Measurements from ENCODE around the gene PADI1.
"Not testable (repeated sequence)": the region's sequence is repeated elsewhere in the genome, so short reads cannot be mapped to it uniquely, and the experiment has no call there.

PADI1 gene

DNA sequence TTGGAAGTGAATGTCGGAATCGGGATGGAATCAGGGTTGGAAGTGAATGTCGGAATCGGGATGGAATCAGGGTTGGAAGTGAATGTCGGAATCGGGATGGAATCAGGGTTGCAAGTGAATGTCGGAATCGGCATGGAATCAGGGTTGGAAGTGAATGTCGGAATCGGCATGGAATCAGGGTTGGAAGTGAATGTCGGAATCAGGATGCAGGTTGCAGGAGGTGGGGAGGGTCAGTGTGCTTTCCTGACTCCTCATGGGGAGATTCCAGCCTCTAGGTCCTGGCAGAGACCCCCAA is 36.8 kb downstream of the PADI1 start:
- not testable (repeated sequence) for DNase-seq (ENCODE audit: low spot score)

GRCh38 chr1:17243274-17243673 is 38.3 kb downstream of the PADI1 start:
- DNase-seq (ENCODE audit: low spot score): no peak

DNA sequence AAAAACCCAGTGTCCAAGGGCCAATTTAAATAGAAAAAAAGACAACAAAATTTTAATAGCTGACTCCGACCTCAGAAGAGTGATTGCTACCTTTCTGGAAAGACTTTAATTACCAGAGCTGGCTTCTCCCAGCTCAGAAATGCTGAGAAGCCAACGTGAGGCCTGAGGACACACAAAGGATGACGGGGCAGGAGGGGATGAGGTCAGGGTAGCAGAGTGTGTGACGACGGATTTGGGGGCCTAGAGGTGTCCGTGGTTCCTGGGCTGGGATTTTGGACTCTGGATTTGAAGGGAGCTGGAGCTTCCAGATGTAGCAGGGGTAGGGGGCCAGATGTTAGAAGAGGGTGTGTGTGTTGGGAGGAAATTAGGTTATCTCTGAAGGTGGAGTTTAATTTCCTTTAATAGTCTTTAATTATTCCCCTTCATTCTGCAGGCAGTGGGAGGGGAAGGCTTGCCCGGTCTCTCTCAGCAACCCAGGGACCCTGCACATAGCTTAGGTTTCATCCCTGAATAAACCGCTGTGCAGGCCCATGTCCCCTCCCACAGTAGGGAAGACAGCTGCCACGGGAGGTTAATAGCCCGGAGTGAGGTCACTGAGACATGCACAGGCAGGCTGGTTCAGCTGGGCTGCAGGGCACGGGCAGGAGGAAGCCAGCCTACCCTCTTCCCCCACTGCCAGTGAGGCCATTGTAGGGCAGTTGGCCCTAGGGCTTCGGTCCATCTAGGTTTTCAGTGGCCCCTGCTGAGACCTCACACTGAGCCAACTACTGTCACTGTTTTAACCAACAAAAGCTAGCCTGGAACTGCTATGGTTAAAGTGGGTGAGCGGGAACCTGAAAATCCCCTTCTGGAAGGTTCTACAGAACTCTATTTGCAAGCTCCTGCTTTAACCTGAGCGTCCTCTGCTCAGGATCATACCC is 40.2 kb downstream of the PADI1 start:
- no peak for DNase-seq (ENCODE audit: low spot score)

DNA sequence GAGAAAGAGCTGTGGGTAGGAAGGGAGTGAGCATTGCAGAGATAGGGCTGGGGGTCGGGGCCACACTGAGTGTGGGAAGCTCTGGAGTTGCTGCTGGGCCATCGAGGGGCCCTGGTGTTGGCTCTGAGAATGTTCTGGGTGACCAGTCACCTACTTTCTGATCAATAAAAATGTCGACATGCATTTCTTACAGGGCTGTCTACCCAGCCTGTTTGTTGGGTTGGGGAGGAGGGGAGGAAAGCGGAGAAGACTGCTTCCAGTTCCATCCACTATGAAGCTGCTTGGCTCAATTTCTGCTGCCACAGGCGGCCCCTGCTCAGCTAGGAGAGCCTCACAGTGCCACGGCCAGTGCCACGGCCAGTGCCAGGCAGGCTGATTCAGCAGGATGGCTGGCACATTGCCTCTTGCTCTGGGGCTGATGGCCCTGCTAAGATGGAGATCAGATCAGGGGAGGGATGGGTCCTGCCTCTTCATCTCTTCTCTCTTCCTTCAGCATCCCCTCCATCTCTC is 40.9 kb downstream of the PADI1 start:
- DNase-seq (ENCODE audit: low spot score): no peak

- DNase-seq (ENCODE audit: low spot score): no peak
These were observed 42.0 kb downstream of the PADI1 start for GRCh38 chr1:17246971-17247370.

DNA sequence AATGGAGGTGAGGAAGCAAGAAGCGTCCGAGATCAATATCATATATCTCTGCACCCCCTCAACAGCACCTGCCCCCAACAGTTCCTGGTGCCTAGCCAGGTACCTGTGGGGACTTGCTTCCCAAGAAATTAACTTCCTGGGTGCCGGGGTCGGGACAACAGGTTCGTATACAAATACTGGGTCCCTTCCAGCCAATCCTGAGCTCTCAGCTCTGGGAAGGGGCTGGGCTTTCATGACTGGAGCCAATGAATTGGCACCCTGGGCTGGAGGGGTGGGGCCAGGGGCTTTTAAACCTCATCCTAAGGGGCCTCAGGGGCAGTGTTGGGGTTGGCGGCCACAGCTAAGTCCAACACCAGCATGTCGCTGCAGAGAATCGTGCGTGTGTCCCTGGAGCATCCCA is 43.9 kb downstream of the PADI1 start, which contains the start of gene PADI3:
Gene PADI3, plus strand, starts transcription at position 318 of the 400 bp plus-strand sequence. Its CDS starts 40 bp downstream, at position 358.
- no peak for DNase-seq (ENCODE audit: low spot score)

GRCh38 chr1:17250601-17251000 is 45.7 kb downstream of the PADI1 start:
- DNase-seq (ENCODE audit: low spot score): no peak

GRCh38 chr1:17251246-17251645 is 46.3 kb downstream of the PADI1 start:
- DNase-seq (ENCODE audit: low spot score): no peak

DNA sequence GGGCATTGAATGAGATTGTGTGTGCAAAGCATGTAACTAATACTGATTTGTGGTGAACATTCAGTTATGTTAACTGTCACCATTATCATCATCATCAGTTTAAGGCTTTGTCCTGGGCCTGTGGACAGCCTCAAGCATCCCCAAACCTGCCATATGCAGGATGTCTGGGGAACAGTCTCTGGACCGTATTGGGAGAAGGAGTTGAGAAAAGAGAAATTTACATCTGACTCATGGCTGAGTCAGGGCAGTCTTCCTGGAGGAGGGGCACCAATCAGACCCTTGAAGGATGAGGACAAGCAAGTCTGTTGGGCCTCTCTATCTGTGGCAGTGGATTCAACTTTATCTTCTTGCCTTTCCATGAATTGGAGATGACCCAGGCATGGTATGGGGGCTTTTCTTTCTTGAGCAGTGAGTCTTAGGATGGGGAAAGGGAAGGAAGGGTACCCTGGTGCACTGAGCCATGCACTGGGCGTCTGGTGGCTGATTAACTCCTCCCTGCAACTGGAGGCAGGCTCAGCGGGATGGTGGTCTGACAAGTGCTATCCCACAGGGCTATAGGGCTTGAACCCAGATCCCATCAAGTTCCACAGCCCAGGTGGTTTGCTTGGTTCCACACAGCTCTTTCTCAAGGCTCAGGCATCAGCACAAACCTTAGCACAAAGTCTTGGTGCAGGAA is 46.9 kb downstream of the PADI1 start:
- DNase-seq (ENCODE audit: low spot score): no peak

- DNase-seq (ENCODE audit: low spot score): no peak
These were observed 50.4 kb downstream of the PADI1 start for GRCh38 chr1:17255336-17255735.

- DNase-seq (ENCODE audit: low spot score): no peak
These were observed 53.3 kb downstream of the PADI1 start for GRCh38 chr1:17258116-17258757.

GRCh38 chr1:17258758-17259130 is 53.8 kb downstream of the PADI1 start:
- DNase-seq (ENCODE audit: low spot score): no peak

GRCh38 chr1:17259233-17259873 is 54.4 kb downstream of the PADI1 start:
- DNase-seq (ENCODE audit: low spot score): no peak

DNA sequence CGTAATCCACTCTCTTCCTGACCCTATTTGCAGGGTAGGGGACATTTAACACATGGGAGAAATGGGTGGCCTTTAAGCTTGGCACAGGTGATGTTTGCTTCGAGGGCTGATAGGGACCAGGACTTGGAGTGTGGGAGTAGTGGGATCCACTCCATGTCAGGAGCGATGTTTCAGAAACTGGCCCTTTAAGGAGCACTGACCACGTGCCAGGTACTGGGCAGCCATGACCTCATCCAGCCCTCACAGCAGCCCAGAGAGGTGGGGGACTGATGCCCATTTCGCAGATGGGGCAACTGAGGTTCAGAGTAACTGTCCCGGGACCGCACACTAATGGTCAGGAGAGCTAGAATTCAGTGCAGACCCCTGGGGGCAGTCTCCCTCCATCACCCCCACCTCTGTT is 55.3 kb downstream of the PADI1 start:
- no peak for DNase-seq (ENCODE audit: low spot score)

- DNase-seq (ENCODE audit: low spot score): no peak
These were observed 55.8 kb downstream of the PADI1 start for GRCh38 chr1:17260738-17261137.

DNA sequence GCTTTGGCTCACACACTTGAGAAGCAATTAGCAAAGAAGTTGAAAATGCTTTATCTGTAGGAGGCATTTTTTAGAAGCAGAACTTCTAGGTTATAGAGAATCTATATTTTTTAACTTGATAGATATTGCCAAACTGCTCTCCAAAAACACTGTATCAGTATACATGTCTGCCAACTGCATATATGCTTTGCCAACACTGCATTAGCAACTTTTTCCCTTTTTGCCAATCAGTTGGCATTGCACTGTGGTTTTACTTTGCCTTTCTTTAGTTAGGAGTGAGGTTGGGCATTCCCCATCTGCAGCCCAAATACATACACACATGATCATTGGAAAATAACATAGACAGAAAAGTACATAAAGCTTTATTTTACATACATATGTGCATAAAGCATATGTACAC is 59.0 kb downstream of the PADI1 start:
- no peak for DNase-seq (ENCODE audit: low spot score)

- DNase-seq (ENCODE audit: low spot score): no peak
These were observed 59.5 kb downstream of the PADI1 start for GRCh38 chr1:17264470-17264869.

DNA sequence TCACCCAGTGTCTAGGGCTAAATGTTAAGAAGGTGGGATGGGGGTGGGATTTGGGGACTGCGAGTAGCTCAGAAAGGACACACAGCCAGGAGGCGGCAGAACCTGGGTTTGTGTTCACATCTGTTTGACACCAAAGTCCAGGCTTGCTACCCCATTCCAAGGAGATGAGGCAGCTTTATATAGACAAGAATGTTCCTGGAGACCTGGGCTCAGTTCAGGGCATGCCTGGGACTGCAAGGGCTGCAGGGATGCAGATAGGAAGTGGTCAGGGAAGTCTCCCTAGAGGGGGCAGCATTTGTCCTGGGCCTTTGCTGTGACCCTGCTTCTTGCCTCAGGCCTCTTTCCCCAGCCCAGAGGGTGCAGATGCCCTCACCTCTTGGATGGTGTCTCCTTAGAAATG is 60.2 kb downstream of the PADI1 start:
- DNase-seq (ENCODE audit: low spot score): no peak

GRCh38 chr1:17265950-17266349 is 61.0 kb downstream of the PADI1 start:
- no peak for DNase-seq (ENCODE audit: low spot score)

- peak; percentile 42 for DNase-seq (ENCODE audit: low spot score)
These were observed 66.2 kb downstream of the PADI1 start for GRCh38 chr1:17270891-17271765.

- DNase-seq (ENCODE audit: low spot score): no peak
These were observed 67.1 kb downstream of the PADI1 start for GRCh38 chr1:17272066-17272465.
